ENCODE measurements around the gene TREML2. TPM values are rescaled to one million over a fixed set of nuclear protein-coding genes. Genes with fewer than 3 reads are reported as not detected.

Gene TREML2
- total RNA-seq, 1 donor from 2014 or later, result not detected

DNA sequence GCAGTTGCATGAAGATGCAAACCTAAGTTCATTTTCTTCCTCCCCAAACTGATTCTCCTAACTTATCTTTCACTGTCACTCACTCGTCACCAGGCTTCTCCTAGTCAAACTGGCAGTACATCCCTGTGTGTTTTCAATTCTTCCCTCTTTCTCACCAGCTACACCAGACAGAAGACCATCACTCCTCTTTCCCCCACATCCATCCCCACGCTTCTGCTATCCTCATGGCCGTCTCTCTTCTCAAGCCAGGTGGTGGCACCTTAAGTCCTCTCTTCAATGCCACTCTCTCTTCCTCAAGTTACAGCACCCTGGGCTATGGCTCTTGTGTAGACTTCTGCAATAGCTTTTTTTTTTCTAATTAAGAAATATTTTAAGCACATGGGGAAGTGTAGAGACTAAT lies 23.7 kb downstream of the TREML2 start:
- no peak overlapping the region for H3K27ac Mint-ChIP-seq
- DNase-seq (ENCODE audit: low spot score, unreplicated experiment), result no peak
- no peaks in the 10 kb centered on the region for H3K9me3 Mint-ChIP-seq (ENCODE audit: low read depth)
- no peak overlapping the region for H3K4me3 Mint-ChIP-seq (ENCODE audit: low read depth)
- H3K36me3 Mint-ChIP-seq (ENCODE audit: insufficient read depth), result no peaks in the 10 kb centered on the region
- TF ChIP-seq, protein P1, sequence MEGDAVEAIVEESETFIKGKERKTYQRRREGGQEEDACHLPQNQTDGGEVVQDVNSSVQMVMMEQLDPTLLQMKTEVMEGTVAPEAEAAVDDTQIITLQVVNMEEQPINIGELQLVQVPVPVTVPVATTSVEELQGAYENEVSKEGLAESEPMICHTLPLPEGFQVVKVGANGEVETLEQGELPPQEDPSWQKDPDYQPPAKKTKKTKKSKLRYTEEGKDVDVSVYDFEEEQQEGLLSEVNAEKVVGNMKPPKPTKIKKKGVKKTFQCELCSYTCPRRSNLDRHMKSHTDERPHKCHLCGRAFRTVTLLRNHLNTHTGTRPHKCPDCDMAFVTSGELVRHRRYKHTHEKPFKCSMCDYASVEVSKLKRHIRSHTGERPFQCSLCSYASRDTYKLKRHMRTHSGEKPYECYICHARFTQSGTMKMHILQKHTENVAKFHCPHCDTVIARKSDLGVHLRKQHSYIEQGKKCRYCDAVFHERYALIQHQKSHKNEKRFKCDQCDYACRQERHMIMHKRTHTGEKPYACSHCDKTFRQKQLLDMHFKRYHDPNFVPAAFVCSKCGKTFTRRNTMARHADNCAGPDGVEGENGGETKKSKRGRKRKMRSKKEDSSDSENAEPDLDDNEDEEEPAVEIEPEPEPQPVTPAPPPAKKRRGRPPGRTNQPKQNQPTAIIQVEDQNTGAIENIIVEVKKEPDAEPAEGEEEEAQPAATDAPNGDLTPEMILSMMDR (IDR thresholded peaks at IDR 0.05; ENCODE audit: unreplicated experiment), result no peak
- peaks cover 12% of the 10 kb centered on the region for H3K27me3 Mint-ChIP-seq
- no peaks in the 10 kb centered on the region for H3K4me1 Mint-ChIP-seq (ENCODE audit: low read depth)

DNA sequence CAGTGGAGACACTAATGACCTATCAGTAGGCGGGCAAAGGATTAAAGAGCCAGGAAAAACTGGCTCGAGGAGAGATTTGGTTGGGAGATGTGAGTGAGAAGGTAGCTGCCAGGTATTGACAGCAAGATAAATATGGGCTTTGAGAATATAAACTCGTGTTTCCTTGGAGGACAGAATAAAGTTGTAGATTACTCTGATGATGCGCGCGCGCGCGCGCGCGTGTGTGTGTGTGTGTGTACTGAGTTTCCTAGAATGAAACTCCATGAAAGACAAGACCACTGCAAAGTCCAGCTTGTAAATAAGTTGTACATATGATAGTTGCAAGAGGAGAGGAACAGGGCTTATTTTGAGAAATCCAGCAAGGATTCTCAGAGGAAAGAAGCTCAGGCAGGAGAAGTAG lies 24.8 kb downstream of the TREML2 start:
- Mint-ChIP-seq H3K4me1 (ENCODE audit: low read depth) (no peaks in the 10 kb centered on the region), H3K27me3 (peaks cover 13% of the 10 kb centered on the region), H3K27ac (no peak overlapping the region), H3K9me3 (ENCODE audit: low read depth) (no peaks in the 10 kb centered on the region), H3K36me3 (ENCODE audit: insufficient read depth) (no peaks in the 10 kb centered on the region), H3K4me3 (ENCODE audit: low read depth) (no peak overlapping the region)
- TF ChIP-seq, protein P1 (IDR thresholded peaks at IDR 0.05; ENCODE audit: unreplicated experiment), result no peak
- DNase-seq (ENCODE audit: low spot score, unreplicated experiment), result no peak

DNA sequence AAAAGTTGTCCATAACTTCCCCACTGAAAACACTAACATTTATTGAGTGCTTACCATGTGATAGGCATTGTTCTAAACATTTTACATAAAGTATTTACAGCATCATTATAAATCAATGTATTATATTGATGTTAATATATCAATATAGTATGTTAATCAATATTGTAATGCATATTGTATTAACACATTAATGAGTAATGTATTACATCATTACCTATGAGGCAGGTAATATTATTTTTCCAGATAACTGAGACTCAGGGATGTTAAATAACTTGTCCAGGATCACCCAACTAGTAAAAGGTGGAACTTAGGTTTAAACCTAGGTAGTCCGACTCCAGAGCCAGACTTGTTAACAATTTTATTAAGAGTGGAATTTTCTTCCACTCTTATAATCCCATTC lies 25.9 kb downstream of the TREML2 start:
- H3K4me1 Mint-ChIP-seq (ENCODE audit: low read depth), result no peaks in the 10 kb centered on the region
- TF ChIP-seq, protein P1 (IDR thresholded peaks at IDR 0.05; ENCODE audit: unreplicated experiment), result no peak
- H3K9me3 Mint-ChIP-seq (ENCODE audit: low read depth), result no peaks in the 10 kb centered on the region

DNA sequence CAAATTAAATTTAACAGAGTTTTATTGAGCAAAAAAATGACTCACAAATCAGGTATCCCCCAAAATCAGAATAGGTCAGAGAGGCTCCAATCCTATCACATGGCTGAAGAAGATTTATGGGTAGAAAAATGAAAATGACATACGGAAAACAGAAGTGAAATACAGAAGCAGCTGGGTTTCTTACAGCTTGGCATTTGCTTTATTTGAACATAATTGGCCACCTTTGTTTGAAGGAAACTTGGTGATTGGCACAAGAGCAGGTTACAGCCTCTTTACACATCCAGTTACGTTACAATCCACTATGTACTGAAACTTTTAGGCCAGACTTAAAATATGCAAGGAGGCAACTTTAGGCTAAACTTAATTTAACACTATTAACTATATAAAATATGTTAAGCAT lies 26.3 kb downstream of the TREML2 start:
- peaks cover 13% of the 10 kb centered on the region for H3K27me3 Mint-ChIP-seq
- no peak for DNase-seq (ENCODE audit: low spot score, unreplicated experiment)
- no peaks in the 10 kb centered on the region for H3K9me3 Mint-ChIP-seq (ENCODE audit: low read depth)

More for the DNA sequence above, 25.9 kb downstream of the TREML2 start:
- Mint-ChIP-seq H3K36me3 (ENCODE audit: insufficient read depth) (no peaks in the 10 kb centered on the region), H3K27me3 (peaks cover 13% of the 10 kb centered on the region), H3K4me3 (ENCODE audit: low read depth) (no peak overlapping the region), H3K27ac (no peak overlapping the region)
- no peak for DNase-seq (ENCODE audit: low spot score, unreplicated experiment)

DNA sequence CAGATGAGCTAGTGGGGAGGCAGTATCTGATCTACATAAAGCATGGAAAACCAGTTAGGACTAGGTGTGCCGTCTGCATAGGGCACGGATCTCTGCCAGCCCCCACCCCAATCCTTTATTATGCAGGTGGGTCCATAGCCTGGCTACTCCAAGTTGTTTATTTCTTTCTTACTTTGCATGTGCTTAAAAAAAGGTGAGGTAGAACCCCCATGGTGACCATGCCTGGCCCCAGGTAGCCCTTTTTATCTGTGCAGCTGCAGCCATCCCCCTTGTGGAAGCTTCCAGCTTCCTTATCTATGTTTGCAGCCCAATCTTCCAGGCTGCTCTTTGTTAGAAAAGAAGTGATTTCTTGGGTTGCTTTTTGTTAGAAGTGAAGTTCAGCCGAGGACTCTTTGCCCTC lies 29.0 kb downstream of the TREML2 start:
- H3K36me3 Mint-ChIP-seq (ENCODE audit: insufficient read depth), result no peaks in the 10 kb centered on the region
- no peak for DNase-seq (ENCODE audit: low spot score, unreplicated experiment)
- H3K4me1 Mint-ChIP-seq (ENCODE audit: low read depth), result no peaks in the 10 kb centered on the region
- H3K27me3 Mint-ChIP-seq, result peaks cover 15% of the 10 kb centered on the region
- TF ChIP-seq, protein P1 (IDR thresholded peaks at IDR 0.05; ENCODE audit: unreplicated experiment), result no peak
- no peak overlapping the region for H3K4me3 Mint-ChIP-seq (ENCODE audit: low read depth)
- no peak overlapping the region for H3K27ac Mint-ChIP-seq
- H3K9me3 Mint-ChIP-seq (ENCODE audit: low read depth), result no peaks in the 10 kb centered on the region

More for the DNA sequence above, 26.3 kb downstream of the TREML2 start:
- Mint-ChIP-seq H3K4me3 (ENCODE audit: low read depth) (no peak overlapping the region), H3K27ac (no peak overlapping the region), H3K36me3 (ENCODE audit: insufficient read depth) (no peaks in the 10 kb centered on the region), H3K4me1 (ENCODE audit: low read depth) (no peaks in the 10 kb centered on the region)
- TF ChIP-seq, protein P1 (IDR thresholded peaks at IDR 0.05; ENCODE audit: unreplicated experiment), result no peak
